ENCODE results near the gene SWAP70.
"Not testable (repeated sequence)": the region's sequence is repeated elsewhere in the genome, so short reads cannot be mapped to it uniquely, and the experiment has no call there.

GRCh38 chr11:9623053-9623452 is 40.8 kb upstream of the SWAP70 start:
- TF ChIP-seq CTCF, POLR2A (IDR thresholded peaks at IDR 0.05): not testable (repeated sequence)
